NK-92 (cell line): ENCODE measurements around the gene SDK1.

Source experiments
- DNase-seq: peaks from one replicate; lab custom pipeline; 2025; ENCODE audit not compliant: unreplicated experiment; lab: John Stamatoyannopoulos, UW

SDK1 gene

GRCh38 chr7:3973264-3973663 is 672.2 kb downstream of the SDK1 start:
- no peak for DNase-seq

- DNase-seq, result no peak
These were observed 673.3 kb downstream of the SDK1 start for GRCh38 chr7:3974329-3974728.

GRCh38 chr7:3975371-3975770 is 674.3 kb downstream of the SDK1 start:
- DNase-seq, result no peak

GRCh38 chr7:3977391-3977790 is 676.3 kb downstream of the SDK1 start:
- no peak for DNase-seq

- no peak for DNase-seq
These were observed 677.8 kb downstream of the SDK1 start for GRCh38 chr7:3978839-3979238.

- DNase-seq, result no peak
These were observed 678.7 kb downstream of the SDK1 start for GRCh38 chr7:3979611-3980299.

GRCh38 chr7:3980300-3980643 is 679.2 kb downstream of the SDK1 start:
- DNase-seq, result no peak

GRCh38 chr7:3981281-3981680 is 680.2 kb downstream of the SDK1 start:
- DNase-seq, result no peak

- no peak for DNase-seq
These were observed 683.4 kb downstream of the SDK1 start for GRCh38 chr7:3984456-3984855.

GRCh38 chr7:3986927-3987326 is 685.9 kb downstream of the SDK1 start:
- DNase-seq, result no peak

GRCh38 chr7:3987426-3987927 is 686.4 kb downstream of the SDK1 start:
- DNase-seq, result no peak

GRCh38 chr7:3989723-3990122 is 688.7 kb downstream of the SDK1 start:
- no peak for DNase-seq

- DNase-seq, result no peak
These were observed 690.7 kb downstream of the SDK1 start for GRCh38 chr7:3991731-3992231.

- no peak for DNase-seq
These were observed 691.8 kb downstream of the SDK1 start for GRCh38 chr7:3992841-3993240.

- DNase-seq, result no peak
These were observed 693.7 kb downstream of the SDK1 start for GRCh38 chr7:3994764-3995163.

- no peak for DNase-seq
These were observed 694.1 kb downstream of the SDK1 start for GRCh38 chr7:3995187-3995586.

GRCh38 chr7:3998060-3998459 is 697.0 kb downstream of the SDK1 start:
- DNase-seq, result no peak

GRCh38 chr7:4000139-4000538 is 699.1 kb downstream of the SDK1 start:
- DNase-seq, result no peak

- no peak for DNase-seq
These were observed 699.9 kb downstream of the SDK1 start for GRCh38 chr7:4000934-4001333.

- DNase-seq, result no peak
These were observed 700.7 kb downstream of the SDK1 start for GRCh38 chr7:4001742-4002141.

- DNase-seq, result no peak
These were observed 702.5 kb downstream of the SDK1 start for GRCh38 chr7:4003503-4003902.

GRCh38 chr7:4006687-4007086 is 705.6 kb downstream of the SDK1 start:
- no peak for DNase-seq
